HepG2 (cell line): ENCODE measurements around the gene KLRD1. TPM values are rescaled to one million over a fixed set of nuclear protein-coding genes. Genes with fewer than 3 reads are reported as not detected.

Source experiments
- ATAC-seq: fragments of 200-7000 bp; cut with Tn5 transposase; 3 replicates; pipeline ENCODE4 v1.9.1; 2020; ENCODE audit warnings: mild to moderate bottlenecking, moderate library complexity
- BruUV-seq: library from RNA; stranded (reverse); fragments of 400-500 nt; replicated peaks from 2 replicates; lab custom pipeline; 2021; lab: Mats Ljungman, UMichigan
- CTCF ChIA-PET: fragments of 300-600 bp; formaldehyde crosslinking; extraction: SDS; loops from one replicate; lab custom pipeline; 2021; ENCODE audit warnings: low total read pairs, inconsistent platforms, low intra/inter-chr PET ratio; lab: Yijun Ruan, JAX
- POLR2A ChIA-PET: fragments of 350-600 bp; sonication (Branson Sonifier 250); formaldehyde crosslinking; loops from one replicate; lab custom pipeline; 2020; ENCODE audit warnings: antibody characterized with exemption, inconsistent platforms; lab: Yijun Ruan, JAX
- DNase-seq: peaks from one replicate; pipeline ENCODE4 v3.0.0-alpha.2; 2015; ENCODE audit warnings: low spot score
- FAIRE-seq: peaks from 3 replicates; lab custom pipeline; 2011; peaks lifted over from hg19 to GRCh38; lab: Jason Lieb, UNC
- H2AFZ ChIP-seq: one replicate; pipeline ENCODE4 v1.6.1; 2011; ENCODE audit warnings: low read length, inconsistent platforms
- H3K27ac ChIP-seq: fragments of 300-600 bp; 3 replicates; pipeline ENCODE4 v1.8.0; 2011; ENCODE audit warnings: mixed run types, mild to moderate bottlenecking, mixed read lengths, low read length, inconsistent platforms; ENCODE audit not compliant: insufficient read depth; ENCODE audit errors: extremely low read length
- H3K27me3 ChIP-seq, 2 experiments: fragments of 200-600 bp in 1 of 2; 2 replicates in 1 of 2; 3 replicates in 1 of 2; pipeline versions ENCODE4 v1.6.0 to v1.8.0; 2011; ENCODE audit warnings: low read length in 2 of 2, mild to moderate bottlenecking in 2 of 2, moderate library complexity in 2 of 2, inconsistent platforms in 1 of 2; ENCODE audit not compliant: insufficient read depth in 2 of 2, control insufficient read depth in 1 of 2
- H3K36me3 ChIP-seq, 2 experiments: fragments of 200-600 bp in 1 of 2; replicated peaks in 1 of 2; 2 replicates in 1 of 2; 3 replicates in 1 of 2; pipeline versions ENCODE4 v1.5.1 to v1.8.0; 2011; ENCODE audit warnings: low read length in 2 of 2, inconsistent platforms in 1 of 2; ENCODE audit not compliant: insufficient read depth in 2 of 2, control insufficient read depth in 1 of 2
- H3K4me1 ChIP-seq: 2 replicates; pipeline ENCODE4 v1.5.1; 2012; ENCODE audit warnings: low read length, inconsistent platforms; ENCODE audit not compliant: insufficient read depth
- H3K4me2 ChIP-seq: 2 replicates; pipeline ENCODE4 v1.6.0; 2011; ENCODE audit warnings: low read depth, low read length, inconsistent platforms
- H3K4me3 ChIP-seq, 3 experiments: fragments of 200-600 bp in 1 of 3; sonication (generic), shearing (Covaris generic) in 1 of 3; replicated peaks in 1 of 3; 2 replicates each; pipeline ENCODE4 v1.5.1; 2011 to 2016; ENCODE audit warnings: low read length in 3 of 3, inconsistent platforms in 2 of 3, low read depth in 2 of 3, mild to moderate bottlenecking in 2 of 3, control low read depth in 1 of 3, mixed read lengths in 1 of 3; ENCODE audit not compliant: insufficient read depth in 1 of 3
- H3K79me2 ChIP-seq: one replicate; pipeline ENCODE4 v1.6.1; 2011; ENCODE audit warnings: low read length, inconsistent platforms; ENCODE audit not compliant: insufficient read depth
- H3K9ac ChIP-seq: 2 replicates; pipeline ENCODE4 v1.6.0; 2011; ENCODE audit warnings: mild to moderate bottlenecking, low read depth, low read length, inconsistent platforms; ENCODE audit not compliant: insufficient read depth
- H3K9me3 ChIP-seq: 2 replicates; pipeline ENCODE4 v1.5.1; 2012; ENCODE audit warnings: mild to moderate bottlenecking, low read length
- H4K20me1 ChIP-seq: 2 replicates; pipeline ENCODE4 v1.6.0; 2011; ENCODE audit warnings: inconsistent platforms, mild to moderate bottlenecking, low read length, moderate library complexity; ENCODE audit not compliant: insufficient read depth
- BCLAF1 ChIP-seq: fragments of 450-650 bp; IDR thresholded peaks from 2 replicates; pipeline ENCODE4 v1.6.1; 2017; ENCODE audit warnings: mild to moderate bottlenecking
- E2F2 ChIP-seq: sonication (generic); formaldehyde crosslinking; IDR thresholded peaks from 2 replicates; pipeline ENCODE4 v1.4.0; 2020; ENCODE audit warnings: missing genetic modification reagents, borderline replicate concordance
- HOXA5 ChIP-seq: sonication (generic); formaldehyde crosslinking; IDR thresholded peaks from 2 replicates; pipeline ENCODE4 v1.4.0; 2020; ENCODE audit warnings: missing genetic modification reagents
- KLF12 ChIP-seq: sonication (generic); formaldehyde crosslinking; IDR thresholded peaks from 2 replicates; pipeline ENCODE4 v1.4.0; 2020; ENCODE audit warnings: missing genetic modification reagents, borderline replicate concordance
- PBX3 ChIP-seq: sonication (generic); formaldehyde crosslinking; IDR thresholded peaks from 2 replicates; pipeline ENCODE4 v1.8.1; 2023; ENCODE audit warnings: missing genetic modification reagents, inconsistent platforms, borderline replicate concordance
- RXRA ChIP-seq: sonication (generic); formaldehyde crosslinking; IDR thresholded peaks from 2 replicates; pipeline ENCODE4 v1.5.1; 2020; ENCODE audit warnings: missing genetic modification reagents
- SAFB2 ChIP-seq: sonication (generic); formaldehyde crosslinking; IDR thresholded peaks from 2 replicates; pipeline ENCODE4 v1.5.1; 2020; ENCODE audit warnings: missing genetic modification reagents, low read depth, mild to moderate bottlenecking, borderline replicate concordance
- SP1 ChIP-seq, 2 experiments: fragments of 450-650 bp in 1 of 2; sonication (generic) in 1 of 2; formaldehyde crosslinking in 1 of 2; IDR thresholded peaks; 2 replicates each; pipeline versions ENCODE4 v1.4.0 to v1.6.1; 2016 to 2020; ENCODE audit warnings: missing genetic modification reagents in 1 of 2
- TBX2 ChIP-seq: sonication (generic); formaldehyde crosslinking; IDR thresholded peaks from 2 replicates; pipeline ENCODE4 v1.5.0; 2020; ENCODE audit warnings: missing genetic modification reagents, mild to moderate bottlenecking, borderline replicate concordance
- ZHX1 ChIP-seq: sonication (generic); formaldehyde crosslinking; IDR thresholded peaks from 2 replicates; pipeline ENCODE4 v1.8.1; 2022; ENCODE audit warnings: low read depth, mild to moderate bottlenecking, missing genetic modification reagents
- ZNF24 ChIP-seq: fragments of 450-650 bp; IDR thresholded peaks from 2 replicates; pipeline ENCODE4 v1.6.1; 2017; ENCODE audit warnings: antibody characterized with exemption, mild to moderate bottlenecking
- ZSCAN21 ChIP-seq: sonication (generic); formaldehyde crosslinking; IDR thresholded peaks from 2 replicates; pipeline ENCODE4 v1.8.0; 2022; ENCODE audit warnings: mild to moderate bottlenecking, missing genetic modification reagents, moderate library complexity, borderline replicate concordance
- WGBS: methylation state at CpG from one replicate; pipeline ENCODE4 v1.1.6; 2017; ENCODE audit warnings: low lambda C conversion rate; 5-methylcytosine and 5-hydroxymethylcytosine counted together
- in situ Hi-C: cut with HindIII; loops from 2 replicates; pipeline ENCODE4 v1.10.0; 2017; ENCODE audit warnings: low pct_unique_long_range_greater_than_20kb; ENCODE audit not compliant: extremely low pct_ligation_motif_present
- intact Hi-C: fragments of 100-400 bp; cut with micrococcal nuclease; formaldehyde crosslinking; loops from one replicate; pipeline ENCODE4 v1.10.0; 2022; ENCODE audit not compliant: unreplicated experiment
- polyA plus RNA-seq, 8 experiments: library from polyadenylated mRNA; depleted of rRNA in 3 of 8; stranded (reverse) in 7 of 8; unstranded in 1 of 8; fragments of >200 nt; fragmentation: Illumina TruSeq in 4 of 8; extraction: Trizol in 4 of 8; gene quantifications; 2 replicates each; pipeline versions ENCODE4 v1.2.1 to v1.2.3, GENCODE V29; 2011 to 2016; ENCODE audit warnings: low read depth in 4 of 8, missing spikeins in 1 of 8, mixed read lengths in 1 of 8; ENCODE audit not compliant: insufficient read depth in 1 of 8
- total RNA-seq, 5 experiments: library from RNA; depleted of rRNA; stranded (reverse); fragments of >200 nt; fragmentation: Illumina TruSeq; extraction: Trizol; gene quantifications; 2 replicates each; pipeline ENCODE4 v1.2.3, GENCODE V29; 2016; ENCODE audit warnings: low read depth in 1 of 5

Gene KLRD1
- total and polyA plus RNA-seq, 2 of the 13 experiments (the other 11 are each of a cell fraction or from before 2014, with no cell fraction given): 0.01 TPM; not detected in 1

GRCh38 chr12:10301103-10301502 is 6.6 kb upstream of the KLRD1 start:
- Histone ChIP-seq H3K27me3 (no peaks in the 10 kb centered on the region), H3K27ac (no peak overlapping the region), H3K4me1 (no peaks in the 10 kb centered on the region), H3K4me2 (no peak overlapping the region), H3K4me3 (no peak overlapping the region), H3K79me2 (no peaks in the 10 kb centered on the region), H3K9ac (no peak overlapping the region), H2AFZ (no peak overlapping the region), H3K9me3 (no peaks in the 10 kb centered on the region), H3K36me3 (no peaks in the 10 kb centered on the region), H4K20me1 (no peaks in the 10 kb centered on the region)
- CTCF ChIA-PET: no interaction called here
- no TSS peak for BruUV-seq
- POLR2A ChIA-PET: no interaction called here
- intact Hi-C loops (no loop called here), in situ Hi-C loops (no loop called here)
- DNase-seq (no peak), FAIRE-seq (no peak), ATAC-seq (no peak)
- TF ChIP-seq ZNF24 (no peak), ZHX1 (CRISPR knock-in tag) (no peak), E2F2 (no peak), HOXA5 (no peak), SAFB2 (no peak), ZSCAN21 (CRISPR knock-in tag) (no peak), SP1 (IDR thresholded peaks at IDR 0.05) (no peak), SP1 (CRISPR knock-in tag; IDR thresholded peaks at IDR 0.05) (no peak), RXRA (CRISPR knock-in tag) (no peak), TBX2 (CRISPR knock-in tag) (no peak), BCLAF1 (no peak), PBX3 (CRISPR knock-in tag) (no peak), KLF12 (no peak)
- 8% methylated on average over 1 of the region's 1 CpG for WGBS
